ENCODE measurements around the gene C1orf74.

DNA sequence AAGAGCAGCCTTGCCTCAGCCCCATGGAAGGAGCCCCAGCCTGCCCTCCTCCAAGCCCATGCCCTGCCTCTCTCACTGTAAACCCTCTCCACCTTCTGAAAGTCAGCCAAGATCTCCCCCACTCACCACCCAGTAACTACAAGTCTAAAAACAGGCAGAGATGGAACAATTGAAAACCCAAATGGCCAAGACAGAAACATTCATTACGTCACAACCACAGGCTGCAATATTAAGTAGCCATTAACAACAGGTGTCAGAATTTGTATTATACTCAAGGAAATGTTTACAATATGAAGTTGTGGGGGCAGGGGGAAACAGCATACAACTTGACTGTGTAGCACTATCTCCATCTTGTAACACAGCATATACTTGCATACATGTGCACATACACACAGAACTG lies 19.2 kb upstream of the C1orf74 start:
- no peak for TF ChIP-seq SIN3A (IDR thresholded peaks at IDR 0.05; ENCODE audit: borderline replicate concordance, low read depth, low read length)
- no peak for TF ChIP-seq TAF1 (IDR thresholded peaks at IDR 0.05; ENCODE audit: borderline replicate concordance, low read depth, low read length)
- TF ChIP-seq FOXM1 (IDR thresholded peaks at IDR 0.05; ENCODE audit: low read depth), result no peak
- TF ChIP-seq, protein P1, sequence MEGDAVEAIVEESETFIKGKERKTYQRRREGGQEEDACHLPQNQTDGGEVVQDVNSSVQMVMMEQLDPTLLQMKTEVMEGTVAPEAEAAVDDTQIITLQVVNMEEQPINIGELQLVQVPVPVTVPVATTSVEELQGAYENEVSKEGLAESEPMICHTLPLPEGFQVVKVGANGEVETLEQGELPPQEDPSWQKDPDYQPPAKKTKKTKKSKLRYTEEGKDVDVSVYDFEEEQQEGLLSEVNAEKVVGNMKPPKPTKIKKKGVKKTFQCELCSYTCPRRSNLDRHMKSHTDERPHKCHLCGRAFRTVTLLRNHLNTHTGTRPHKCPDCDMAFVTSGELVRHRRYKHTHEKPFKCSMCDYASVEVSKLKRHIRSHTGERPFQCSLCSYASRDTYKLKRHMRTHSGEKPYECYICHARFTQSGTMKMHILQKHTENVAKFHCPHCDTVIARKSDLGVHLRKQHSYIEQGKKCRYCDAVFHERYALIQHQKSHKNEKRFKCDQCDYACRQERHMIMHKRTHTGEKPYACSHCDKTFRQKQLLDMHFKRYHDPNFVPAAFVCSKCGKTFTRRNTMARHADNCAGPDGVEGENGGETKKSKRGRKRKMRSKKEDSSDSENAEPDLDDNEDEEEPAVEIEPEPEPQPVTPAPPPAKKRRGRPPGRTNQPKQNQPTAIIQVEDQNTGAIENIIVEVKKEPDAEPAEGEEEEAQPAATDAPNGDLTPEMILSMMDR (IDR thresholded peaks at IDR 0.05), result no peak
- TF ChIP-seq, protein P2, sequence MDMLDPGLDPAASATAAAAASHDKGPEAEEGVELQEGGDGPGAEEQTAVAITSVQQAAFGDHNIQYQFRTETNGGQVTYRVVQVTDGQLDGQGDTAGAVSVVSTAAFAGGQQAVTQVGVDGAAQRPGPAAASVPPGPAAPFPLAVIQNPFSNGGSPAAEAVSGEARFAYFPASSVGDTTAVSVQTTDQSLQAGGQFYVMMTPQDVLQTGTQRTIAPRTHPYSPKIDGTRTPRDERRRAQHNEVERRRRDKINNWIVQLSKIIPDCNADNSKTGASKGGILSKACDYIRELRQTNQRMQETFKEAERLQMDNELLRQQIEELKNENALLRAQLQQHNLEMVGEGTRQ (IDR thresholded peaks at IDR 0.05; ENCODE audit: borderline replicate concordance, low read depth, low read length), result no peak
- no peak for TF ChIP-seq NFIC (IDR thresholded peaks at IDR 0.05; ENCODE audit: borderline replicate concordance)
